ENCODE data around the gene ABCG8. TPM values are rescaled to one million over a fixed set of nuclear protein-coding genes. Genes with fewer than 3 reads are reported as not detected.

The ABCG8 gene
- total RNA-seq, 1 experiment from 2014 or later = not detected

DNA sequence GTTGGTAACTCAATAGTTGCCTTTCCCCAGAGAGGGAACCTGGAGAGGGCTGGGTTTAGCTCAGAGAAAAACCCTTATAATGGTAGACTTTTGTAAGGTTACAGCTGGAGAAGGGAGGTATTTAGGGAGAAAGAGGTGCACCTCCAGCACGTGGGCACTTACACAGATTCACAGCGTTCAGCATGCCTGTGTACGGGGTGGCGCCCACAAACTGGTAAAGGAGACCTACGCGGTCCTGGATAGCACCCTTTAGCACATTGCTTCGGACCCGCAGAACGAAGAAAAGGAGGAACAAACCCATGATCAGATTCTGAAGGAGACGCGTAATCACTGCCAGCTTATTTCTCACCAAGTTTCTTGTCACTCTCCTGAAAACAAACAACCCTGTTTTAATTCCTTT, 15.0 kb upstream of the ABCG8 start:
- no peak for DNase-seq (ENCODE audit: low read depth)
- in situ Hi-C loops (cut with HindIII; ENCODE audit: low pct_unique_long_range_greater_than_20kb, low sequenced_read_pairs) = no loop called here

DNA sequence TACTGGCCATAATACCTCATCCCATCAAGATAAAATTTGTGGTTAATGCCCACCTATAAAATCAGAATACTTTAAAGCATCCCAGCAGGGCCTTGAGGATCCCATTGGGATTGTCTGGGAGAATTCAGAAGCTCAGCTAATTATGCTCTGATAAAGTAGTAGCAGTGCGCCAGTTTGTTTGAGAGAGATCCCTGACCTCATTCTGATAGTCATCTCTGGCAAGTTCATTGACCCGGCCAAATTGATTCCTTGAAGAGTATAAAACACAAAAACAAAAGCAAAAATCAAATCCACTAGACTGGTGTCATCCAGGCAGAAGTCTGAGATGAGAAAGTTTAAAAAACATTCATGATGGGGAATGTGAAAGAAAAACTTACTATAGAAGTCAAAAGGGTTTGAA, 14.3 kb upstream of the ABCG8 start:
- no peak for DNase-seq (ENCODE audit: low read depth)
- in situ Hi-C loops (cut with HindIII; ENCODE audit: low pct_unique_long_range_greater_than_20kb, low sequenced_read_pairs) = no loop called here

DNA sequence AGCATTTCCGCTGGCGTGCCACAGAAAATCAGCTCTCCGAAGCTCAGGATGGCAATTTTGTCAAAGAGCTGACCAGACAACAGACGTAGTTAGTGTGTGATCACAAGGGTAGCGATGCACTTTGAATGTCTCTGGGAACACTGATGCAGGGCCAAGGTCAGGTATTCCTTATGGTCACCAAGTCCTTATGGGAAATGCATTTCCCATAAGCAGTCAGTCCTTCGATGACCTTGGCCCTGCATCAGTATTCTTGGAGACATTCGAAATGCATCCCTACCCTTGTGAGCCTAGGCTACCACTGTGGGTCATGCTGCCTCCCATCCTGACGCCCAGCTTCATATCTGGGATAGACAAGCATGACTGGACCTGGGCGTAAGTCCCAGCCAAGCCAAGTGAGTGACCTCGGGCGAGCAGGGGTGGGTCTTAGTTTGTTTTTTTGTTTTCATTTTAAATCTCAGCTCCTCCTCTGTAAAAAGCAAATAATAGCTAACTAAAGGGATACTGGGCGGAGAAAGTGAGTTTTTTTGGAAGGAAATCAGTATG, 13.7 kb upstream of the ABCG8 start:
- in situ Hi-C loops (cut with HindIII; ENCODE audit: low pct_unique_long_range_greater_than_20kb, low sequenced_read_pairs) = no loop called here
- DNase-seq (ENCODE audit: low read depth) = no peak

DNA sequence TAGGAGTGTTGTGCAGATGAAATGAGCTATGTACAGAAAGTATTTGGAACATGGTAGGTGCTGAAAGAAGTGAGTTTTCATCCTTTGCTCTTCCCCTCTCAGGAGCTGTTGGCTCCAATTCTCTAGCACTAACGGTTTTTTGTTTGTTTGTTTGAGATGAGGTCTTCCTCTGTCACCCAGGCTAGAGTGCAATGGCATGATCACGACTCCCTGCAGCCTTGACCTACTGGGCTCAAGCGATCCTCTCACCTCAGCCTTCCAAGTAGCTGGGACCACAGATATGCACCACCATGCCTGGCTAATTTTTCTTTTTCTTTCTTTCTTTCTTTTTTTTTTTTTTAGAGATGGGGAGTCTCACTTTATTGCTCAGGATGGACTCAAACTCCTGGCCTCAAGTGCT, 12.9 kb upstream of the ABCG8 start:
- DNase-seq (ENCODE audit: low read depth) = no peak
- in situ Hi-C loops (cut with HindIII; ENCODE audit: low pct_unique_long_range_greater_than_20kb, low sequenced_read_pairs) = no loop called here

DNA sequence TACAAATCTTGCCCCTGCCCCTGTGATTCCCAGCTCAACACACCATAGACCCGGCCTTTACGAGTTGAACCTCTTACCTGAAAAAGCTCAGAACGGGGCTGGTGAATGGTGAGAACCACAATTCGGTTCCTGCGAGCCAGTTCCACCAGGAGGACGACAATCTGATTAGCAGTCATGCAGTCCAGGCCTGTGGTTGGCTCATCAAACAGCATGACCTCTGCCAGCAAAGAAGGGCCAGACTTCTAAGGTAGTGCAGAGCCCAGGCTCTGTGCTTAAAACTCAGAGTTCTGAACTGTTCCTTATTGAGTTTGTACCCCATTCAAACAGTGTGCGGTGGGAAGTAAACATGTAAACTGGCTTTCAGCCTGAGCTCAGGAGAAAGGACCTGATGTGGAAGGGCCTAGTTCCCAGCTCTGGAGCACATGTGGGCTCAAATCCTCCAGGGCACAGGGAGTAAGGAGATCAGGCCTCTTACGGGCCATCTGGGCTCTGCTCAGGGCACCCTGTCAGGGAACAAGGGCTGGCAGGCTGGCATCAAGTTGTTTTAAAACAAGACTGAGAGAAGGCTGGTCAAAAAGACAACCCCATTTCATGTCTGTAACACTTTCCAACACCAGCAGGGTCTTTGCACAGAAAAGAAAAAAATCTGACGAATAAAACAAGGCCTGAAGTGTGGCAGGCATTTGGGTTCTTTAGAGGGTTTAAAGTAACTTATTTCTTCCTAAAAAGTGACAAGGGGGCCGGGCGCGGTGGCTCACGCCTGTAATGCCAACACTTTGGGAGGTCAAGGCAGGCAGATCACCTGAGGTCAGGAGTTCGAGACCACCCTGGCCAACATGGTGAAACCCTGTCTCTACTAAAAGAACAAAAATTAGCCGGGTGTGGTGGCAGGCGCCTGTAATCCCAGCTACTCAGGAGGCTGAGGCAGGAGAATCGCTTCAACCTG, 12.2 kb upstream of the ABCG8 start:
- in situ Hi-C loops (cut with HindIII; ENCODE audit: low pct_unique_long_range_greater_than_20kb, low sequenced_read_pairs) = no loop called here
- DNase-seq (ENCODE audit: low read depth) = no peak

DNA sequence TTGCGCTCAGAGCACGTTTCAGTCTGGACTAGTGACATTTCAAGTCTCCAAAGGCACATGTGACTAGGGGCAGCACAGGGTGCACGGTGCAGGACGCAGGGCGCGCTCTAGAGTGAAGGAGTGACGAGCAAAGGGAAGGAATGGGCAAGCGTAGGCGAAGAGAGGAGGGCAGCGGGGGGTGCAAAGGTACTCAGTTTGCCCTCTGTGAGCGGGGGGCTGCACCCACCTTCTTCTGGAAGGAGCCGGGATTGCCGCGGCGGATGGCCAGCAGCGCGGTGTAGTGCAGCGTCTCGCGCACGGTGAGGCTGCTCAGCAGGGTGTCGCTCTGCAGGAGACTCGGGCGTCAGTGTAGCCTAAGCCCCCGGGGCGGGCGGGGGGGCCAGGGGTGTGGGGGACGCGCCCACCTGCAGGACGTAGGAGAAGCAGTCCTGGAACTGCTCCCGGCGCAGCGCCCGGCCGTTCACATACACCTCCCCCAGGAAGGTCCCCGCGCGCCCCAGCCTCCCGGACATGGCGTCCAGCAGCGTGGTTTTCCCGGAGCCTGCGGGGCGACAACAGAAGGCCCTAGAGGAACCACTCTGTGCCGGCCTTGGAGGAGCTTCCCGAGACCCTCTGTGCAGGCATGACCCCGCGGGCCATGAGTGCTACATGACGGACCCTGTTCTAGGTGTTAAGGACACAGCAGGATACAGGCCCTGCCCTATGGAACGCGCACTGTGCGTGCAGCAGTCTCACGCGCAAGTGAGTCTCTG, 7.1 kb upstream of the ABCG8 start:
- in situ Hi-C loops (cut with HindIII; ENCODE audit: low pct_unique_long_range_greater_than_20kb, low sequenced_read_pairs) = no loop called here
- DNase-seq (ENCODE audit: low read depth) = no peak

DNA sequence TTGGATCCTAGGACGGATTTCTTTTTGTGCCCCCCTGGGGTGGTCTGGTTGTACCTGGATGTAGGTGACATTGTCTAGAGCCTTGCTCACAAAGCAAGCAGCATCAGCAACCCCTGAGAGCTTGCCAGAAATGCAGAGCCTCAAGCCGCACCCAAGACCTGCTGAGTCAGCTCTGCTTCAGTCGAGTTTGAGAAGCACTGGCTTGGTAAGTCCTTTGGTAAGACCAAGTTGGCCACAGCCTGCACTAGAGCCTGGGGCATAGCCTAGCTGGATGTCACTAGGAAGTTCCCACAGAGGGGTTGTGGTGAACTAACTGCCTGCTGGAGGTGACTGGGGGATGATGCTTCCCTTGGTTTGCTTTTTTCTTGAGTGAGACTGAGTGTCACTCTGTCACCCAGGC, 6.3 kb upstream of the ABCG8 start:
- no peak for DNase-seq (ENCODE audit: low read depth)
- in situ Hi-C loops (cut with HindIII; ENCODE audit: low pct_unique_long_range_greater_than_20kb, low sequenced_read_pairs) = no loop called here

DNA sequence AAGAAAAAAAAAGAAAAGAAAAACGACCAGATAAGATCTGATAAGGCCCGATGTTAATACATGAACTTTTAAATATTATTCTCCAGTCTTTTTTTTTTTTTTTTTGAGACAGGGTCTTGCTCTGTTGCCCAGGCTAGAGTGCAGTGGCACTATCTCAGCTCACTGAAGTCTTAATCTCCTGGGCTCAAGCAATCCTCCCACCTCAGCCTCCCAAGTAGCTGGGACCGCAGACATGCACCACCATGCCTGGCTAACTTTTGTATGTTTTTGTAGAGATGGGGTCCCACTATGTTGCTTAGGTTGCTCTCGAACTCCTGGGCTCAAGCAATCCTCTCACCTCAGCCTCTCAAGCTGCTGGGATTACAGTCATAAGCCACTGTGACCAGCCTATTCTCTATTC, 1.7 kb upstream of the ABCG8 start:
- in situ Hi-C loops (cut with HindIII; ENCODE audit: low pct_unique_long_range_greater_than_20kb, low sequenced_read_pairs) = no loop called here
- no peak for DNase-seq (ENCODE audit: low read depth)

DNA sequence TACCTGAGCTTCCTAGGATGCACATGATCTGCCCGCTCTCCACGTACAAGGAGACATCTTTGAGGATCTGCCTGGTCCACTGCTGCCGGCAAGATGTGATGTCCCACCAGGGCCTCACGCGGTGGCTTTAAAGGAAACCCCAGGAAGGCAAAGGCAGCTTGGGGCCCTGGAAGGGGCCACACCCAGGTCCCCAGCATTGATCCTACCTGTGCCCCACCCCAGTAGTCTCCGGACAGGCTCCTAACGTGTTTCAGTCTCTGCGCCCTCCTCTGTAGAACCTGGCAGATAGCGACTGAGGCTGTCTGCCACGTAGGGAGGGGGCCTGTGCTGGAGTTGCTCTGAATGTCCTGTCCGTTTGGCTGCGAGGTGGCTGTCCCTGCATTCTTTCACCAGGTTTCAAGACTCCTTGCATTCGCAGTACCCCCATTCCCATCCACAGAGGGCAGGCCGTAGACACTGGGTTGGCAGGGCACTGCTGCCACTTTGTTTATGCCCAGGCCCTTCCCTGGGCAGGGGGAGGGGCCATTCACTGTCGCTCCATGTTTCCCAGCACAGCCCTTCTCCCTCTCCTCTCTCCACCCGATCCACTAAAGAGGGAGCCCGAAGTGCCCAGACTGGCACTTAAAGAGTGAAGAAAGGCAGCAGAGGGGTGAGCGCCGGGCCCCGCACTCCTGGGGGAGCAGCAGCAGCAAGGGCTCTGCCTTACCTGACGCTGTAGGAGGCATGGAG, 776 bp upstream of the ABCG8 start:
- no peak for DNase-seq (ENCODE audit: low read depth)
- in situ Hi-C loops (cut with HindIII; ENCODE audit: low pct_unique_long_range_greater_than_20kb, low sequenced_read_pairs) = no loop called here

DNA sequence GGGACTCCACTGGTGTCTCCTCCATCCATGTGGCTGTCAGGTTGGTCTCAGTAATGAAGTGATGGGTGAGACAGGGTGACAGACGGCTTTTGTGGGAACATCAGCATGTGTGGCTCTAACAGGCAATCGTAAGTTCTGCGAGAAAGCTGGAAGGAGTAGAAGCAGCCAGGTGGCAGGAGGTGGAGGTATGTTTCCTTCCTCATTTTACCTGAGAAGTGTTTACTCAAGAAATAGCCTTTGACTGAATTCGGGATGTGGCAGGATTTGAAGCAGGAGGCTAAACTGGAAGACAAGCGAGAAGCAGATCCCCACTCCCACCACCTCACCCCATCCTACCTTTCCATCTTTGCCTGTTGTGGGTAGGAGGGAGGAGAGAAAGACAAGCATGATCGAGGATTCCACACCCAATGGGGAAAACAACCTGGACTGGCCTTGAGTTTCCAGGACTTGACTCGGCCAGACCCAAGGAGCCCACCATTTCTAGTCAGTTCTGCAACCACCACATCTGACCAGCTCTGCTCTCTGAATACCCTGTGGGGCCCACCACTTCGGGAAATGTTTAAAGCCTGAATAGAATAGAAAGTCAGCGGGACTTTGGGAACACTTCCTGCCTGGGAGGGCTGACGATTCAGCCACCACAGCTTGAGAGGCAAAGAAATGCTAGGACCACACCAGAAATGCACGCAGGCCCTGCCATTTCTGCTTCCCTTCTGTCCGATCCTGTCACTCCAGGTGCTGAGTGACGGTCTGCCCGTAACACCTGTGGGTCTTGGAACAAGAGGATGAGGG, 1.2 kb downstream of the ABCG8 start:
- no peak for DNase-seq (ENCODE audit: low read depth)
- in situ Hi-C loops (cut with HindIII; ENCODE audit: low pct_unique_long_range_greater_than_20kb, low sequenced_read_pairs) = no loop called here

DNA sequence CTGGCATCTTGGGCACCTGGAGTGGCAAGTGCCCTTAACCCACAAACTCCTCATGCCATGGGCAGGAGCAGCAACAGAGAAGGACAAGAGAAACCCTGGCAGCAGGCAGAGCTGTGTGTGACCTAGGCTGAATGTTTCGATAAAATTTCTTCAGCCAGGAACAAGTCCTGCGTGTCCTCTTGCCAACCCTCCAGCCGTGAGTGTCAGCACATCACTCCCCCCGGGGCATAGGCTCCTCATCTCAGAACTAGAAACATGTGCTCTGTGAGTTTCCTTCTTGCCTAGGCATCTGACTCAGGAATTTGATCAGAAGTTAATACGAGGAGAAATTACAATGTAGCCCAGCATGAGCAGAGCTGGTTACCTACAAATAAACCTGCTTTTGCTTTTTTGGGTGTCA, 2.2 kb downstream of the ABCG8 start:
- no peak for DNase-seq (ENCODE audit: low read depth)
- in situ Hi-C loops (cut with HindIII; ENCODE audit: low pct_unique_long_range_greater_than_20kb, low sequenced_read_pairs) = no loop called here

DNA sequence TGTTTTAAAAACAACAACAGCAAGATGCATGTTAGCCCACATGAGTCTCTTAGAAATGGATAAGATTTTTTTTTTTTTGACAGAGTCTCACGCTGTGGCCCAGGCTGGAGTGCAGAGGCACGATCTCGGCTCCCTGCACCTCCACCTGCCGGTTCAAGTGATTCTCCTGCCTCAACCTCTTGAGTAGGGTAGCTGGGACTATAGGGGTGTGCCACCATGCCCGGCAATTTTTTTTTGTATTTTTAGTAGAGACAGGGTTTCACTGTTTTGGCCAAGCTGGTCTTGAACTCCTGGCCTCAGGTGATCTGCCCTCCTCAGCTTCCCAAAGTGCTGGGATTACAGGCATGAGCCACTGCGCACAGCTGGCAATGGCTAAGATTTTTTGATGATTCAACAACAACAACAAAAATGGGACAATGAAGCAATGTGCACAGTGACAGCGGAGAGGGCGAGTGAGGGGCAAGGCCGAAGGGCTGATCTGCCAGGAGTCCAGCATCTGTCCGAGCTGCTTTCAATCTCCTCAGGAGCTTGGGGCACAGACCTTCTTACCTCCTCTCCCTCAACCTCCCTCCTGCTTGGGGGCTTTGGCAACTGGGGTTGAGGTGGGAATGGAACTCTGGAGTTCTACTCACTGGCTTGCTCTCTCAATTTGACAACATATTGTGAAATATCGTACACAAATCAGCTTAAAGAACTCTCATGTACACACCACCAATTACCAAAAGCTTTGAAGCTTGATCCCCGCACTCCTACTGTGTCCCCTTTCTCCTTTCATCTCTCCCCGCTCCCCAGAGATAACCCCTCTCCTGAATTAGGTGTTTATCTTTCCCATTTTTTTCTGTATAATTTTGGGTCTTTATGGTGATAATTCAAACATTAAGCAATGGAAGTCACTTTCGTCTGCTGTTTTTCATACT, 3.4 kb downstream of the ABCG8 start:
- in situ Hi-C loops (cut with HindIII; ENCODE audit: low pct_unique_long_range_greater_than_20kb, low sequenced_read_pairs) = no loop called here

DNA sequence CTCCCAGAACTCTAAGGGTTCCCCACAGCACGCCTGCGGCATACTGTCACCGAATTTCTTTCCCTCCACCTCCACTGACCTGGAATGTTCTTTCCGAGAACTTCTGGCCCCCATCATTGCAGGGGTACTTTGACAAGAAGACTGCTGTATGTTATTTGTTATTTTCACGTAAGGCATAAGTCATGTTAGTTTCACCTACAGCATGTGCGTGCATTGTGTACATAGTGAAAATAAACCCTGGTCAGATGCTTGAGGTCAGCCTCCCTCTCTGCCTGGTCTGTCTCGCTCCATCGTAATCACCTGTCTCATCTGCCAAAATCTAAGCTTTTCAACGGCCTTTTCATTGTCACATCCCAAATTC, 4.1 kb downstream of the ABCG8 start:
- DNase-seq (ENCODE audit: low read depth) = no peak
- in situ Hi-C loops (cut with HindIII; ENCODE audit: low pct_unique_long_range_greater_than_20kb, low sequenced_read_pairs) = no loop called here

More for the DNA sequence above, 3.4 kb downstream of the ABCG8 start:
- no peak for DNase-seq (ENCODE audit: low read depth)

DNA sequence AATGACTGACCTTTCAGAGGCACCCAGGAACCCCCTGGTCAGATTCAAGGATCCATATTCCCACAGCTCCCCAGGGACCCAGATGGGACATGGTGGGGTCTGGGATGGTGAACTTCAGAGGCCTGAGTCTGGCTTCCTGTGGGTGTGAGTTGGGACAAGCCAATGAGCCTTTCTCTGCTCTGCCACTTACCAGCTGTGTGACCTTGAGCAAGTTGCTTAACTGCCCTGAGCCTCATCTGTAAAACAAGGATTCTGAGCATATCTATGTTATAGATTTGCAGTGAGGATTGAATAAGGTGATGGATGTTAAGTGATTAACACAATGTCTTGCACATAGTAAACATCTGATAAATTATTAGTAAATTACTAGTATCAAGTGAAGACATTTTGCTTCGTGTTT, 6.4 kb downstream of the ABCG8 start:
- in situ Hi-C loops (cut with HindIII; ENCODE audit: low pct_unique_long_range_greater_than_20kb, low sequenced_read_pairs) = no loop called here

DNA sequence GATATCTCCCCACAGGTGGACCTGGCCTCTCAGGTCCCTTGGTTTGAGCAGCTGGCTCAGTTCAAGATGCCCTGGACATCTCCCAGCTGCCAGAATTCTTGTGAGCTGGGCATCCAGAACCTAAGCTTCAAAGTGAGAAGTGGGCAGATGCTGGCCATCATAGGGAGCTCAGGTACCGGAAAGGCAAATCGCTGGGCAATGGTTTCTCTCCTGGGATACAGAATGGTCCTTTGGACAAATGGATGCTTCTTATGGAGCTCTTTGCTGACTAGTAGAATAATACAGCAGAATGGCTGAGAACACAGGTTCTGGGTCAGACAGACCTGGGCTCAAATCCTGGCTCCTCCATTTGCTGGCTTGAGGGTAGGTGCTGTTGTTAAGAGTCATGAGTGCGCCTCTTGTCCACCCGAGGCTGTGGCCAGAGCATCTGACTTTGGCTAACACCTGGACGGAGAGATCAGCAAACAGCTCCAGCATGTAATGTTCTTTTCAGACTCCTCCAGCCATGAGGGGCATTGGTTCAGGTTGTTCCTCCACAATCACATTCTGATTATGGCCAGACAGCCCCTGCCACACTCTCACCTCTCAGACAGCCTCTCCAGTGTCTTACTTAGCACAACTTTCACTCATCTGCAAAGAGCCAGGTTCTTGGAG, 7.5 kb downstream of the ABCG8 start:
- in situ Hi-C loops (cut with HindIII; ENCODE audit: low pct_unique_long_range_greater_than_20kb, low sequenced_read_pairs) = no loop called here
- DNase-seq (ENCODE audit: low read depth) = no peak

More for the DNA sequence above, 6.4 kb downstream of the ABCG8 start:
- DNase-seq (ENCODE audit: low read depth) = no peak

DNA sequence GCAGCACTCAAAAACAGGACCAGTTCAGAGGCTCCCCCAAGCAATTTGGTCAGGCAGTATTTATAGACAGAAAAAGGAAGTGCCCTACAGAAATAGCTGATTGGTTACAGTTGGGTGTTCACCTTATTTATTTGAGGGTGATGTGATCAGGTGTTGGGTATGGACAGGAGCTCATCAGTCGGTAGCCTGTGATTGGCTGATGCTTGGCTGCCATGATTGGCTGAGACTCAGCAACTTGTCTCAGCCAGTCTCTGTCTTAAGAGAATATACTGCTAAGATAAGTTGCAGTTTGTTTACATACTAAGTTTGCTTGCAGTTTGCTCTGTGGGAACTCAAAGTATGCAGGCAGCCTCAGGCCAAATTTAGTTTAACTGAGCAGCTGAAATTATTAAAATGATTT, 9.4 kb downstream of the ABCG8 start:
- DNase-seq (ENCODE audit: low read depth) = peak; percentile 11
- in situ Hi-C loops (cut with HindIII; ENCODE audit: low pct_unique_long_range_greater_than_20kb, low sequenced_read_pairs) = no loop called here

All from Caki2 (cell line).